HEK293 (cell line): ENCODE measurements around the gene DNAJB4.

Experiments
- CTCF ChIA-PET: fragments of 350-600 bp; formaldehyde crosslinking; extraction: SDS; loops from one replicate; lab custom pipeline; 2021; ENCODE audit warnings: antibody characterized with exemption; lab: Yijun Ruan, JAX
- POLR2A ChIA-PET: fragments of 300-600 bp; formaldehyde crosslinking; extraction: SDS; loops from one replicate; lab custom pipeline; 2020; ENCODE audit warnings: antibody characterized with exemption, inconsistent platforms; lab: Yijun Ruan, JAX
- H3K27ac ChIP-seq: fragments of 200-500 bp; sonication (Bioruptor generic); 2 replicates; pipeline ENCODE4 v1.5.1; 2014; ENCODE audit warnings: low read depth, low read length, control low read depth, inconsistent platforms; ENCODE audit errors: extremely low read depth
- H3K36me3 ChIP-seq, 2 experiments: fragments of 200-500 bp in 1 of 2; sonication (Bioruptor generic) in 1 of 2; 1 replicate in 1 of 2; 2 replicates in 1 of 2; pipeline ENCODE4 v1.5.1; 2014 to 2017; ENCODE audit warnings: inconsistent platforms in 2 of 2, low read length in 2 of 2; ENCODE audit not compliant: control insufficient read depth in 2 of 2, insufficient read depth in 1 of 2
- H3K4me1 ChIP-seq: fragments of 200-500 bp; sonication (Bioruptor generic); 2 replicates; pipeline ENCODE4 v1.5.1; 2014; ENCODE audit warnings: mild to moderate bottlenecking, low read length, inconsistent platforms; ENCODE audit not compliant: control insufficient read depth, insufficient read depth
- H3K4me3 ChIP-seq: 2 replicates; pipeline ENCODE4 v1.5.1; 2011; ENCODE audit warnings: low read depth, mild to moderate bottlenecking, control low read depth, low read length, moderate library complexity
- H3K9me3 ChIP-seq: fragments of 200-500 bp; sonication (Bioruptor generic); 2 replicates; pipeline ENCODE4 v1.5.1; 2014; ENCODE audit warnings: low read depth, low read length, inconsistent platforms; ENCODE audit not compliant: control insufficient read depth, insufficient read depth
- ZNF10 ChIP-seq: fragments of 450-650 bp; formaldehyde crosslinking; IDR thresholded peaks from 2 replicates; pipeline ENCODE4 v1.5.1; 2017; ENCODE audit warnings: missing biosample characterization, missing genetic modification characterization
- ZNF121 ChIP-seq: fragments of 450-650 bp; formaldehyde crosslinking; IDR thresholded peaks from 2 replicates; pipeline ENCODE4 v1.5.1; 2016; ENCODE audit warnings: missing biosample characterization, missing genetic modification characterization
- ZNF169 ChIP-seq: fragments of 450-650 bp; formaldehyde crosslinking; IDR thresholded peaks from 2 replicates; pipeline ENCODE4 v1.5.1; 2016; ENCODE audit warnings: missing biosample characterization, missing genetic modification characterization
- ZNF76 ChIP-seq: fragments of 450-650 bp; formaldehyde crosslinking; IDR thresholded peaks from 2 replicates; pipeline ENCODE4; 2016; ENCODE audit warnings: low read depth, missing biosample characterization, missing genetic modification characterization, borderline replicate concordance
- TF ChIP-seq, protein P1 (sequence below): fragments of 450-650 bp; formaldehyde crosslinking; IDR thresholded peaks from 2 replicates; pipeline ENCODE4 v1.5.1; 2016; ENCODE audit warnings: missing biosample characterization, missing genetic modification characterization
- TF ChIP-seq, protein P2 (sequence below): IDR thresholded peaks from 2 replicates; pipeline ENCODE4 v1.6.1; 2011; ENCODE audit warnings: mild to moderate bottlenecking, low read depth, low read length, borderline replicate concordance
- TF ChIP-seq, protein P3 (sequence below): fragments of 450-650 bp; formaldehyde crosslinking; IDR thresholded peaks from 2 replicates; pipeline ENCODE4 v1.5.1; 2016; ENCODE audit warnings: missing biosample characterization, missing genetic modification characterization, low read depth
- TF ChIP-seq, protein P4 (sequence below): fragments of 450-650 bp; formaldehyde crosslinking; IDR thresholded peaks from 2 replicates; pipeline ENCODE4 v1.5.1; 2017; ENCODE audit warnings: missing biosample characterization, missing genetic modification characterization
- TF ChIP-seq, protein P5 (sequence below): fragments of 450-650 bp; formaldehyde crosslinking; IDR thresholded peaks from 2 replicates; pipeline ENCODE4 v1.5.1; 2016; ENCODE audit warnings: missing biosample characterization, missing genetic modification characterization, low read depth
- TF ChIP-seq, protein P6 (sequence below): fragments of 450-650 bp; formaldehyde crosslinking; IDR thresholded peaks from 2 replicates; pipeline ENCODE4 v1.5.1; 2016; ENCODE audit warnings: missing biosample characterization, missing genetic modification characterization, borderline replicate concordance

DNAJB4 gene

DNA sequence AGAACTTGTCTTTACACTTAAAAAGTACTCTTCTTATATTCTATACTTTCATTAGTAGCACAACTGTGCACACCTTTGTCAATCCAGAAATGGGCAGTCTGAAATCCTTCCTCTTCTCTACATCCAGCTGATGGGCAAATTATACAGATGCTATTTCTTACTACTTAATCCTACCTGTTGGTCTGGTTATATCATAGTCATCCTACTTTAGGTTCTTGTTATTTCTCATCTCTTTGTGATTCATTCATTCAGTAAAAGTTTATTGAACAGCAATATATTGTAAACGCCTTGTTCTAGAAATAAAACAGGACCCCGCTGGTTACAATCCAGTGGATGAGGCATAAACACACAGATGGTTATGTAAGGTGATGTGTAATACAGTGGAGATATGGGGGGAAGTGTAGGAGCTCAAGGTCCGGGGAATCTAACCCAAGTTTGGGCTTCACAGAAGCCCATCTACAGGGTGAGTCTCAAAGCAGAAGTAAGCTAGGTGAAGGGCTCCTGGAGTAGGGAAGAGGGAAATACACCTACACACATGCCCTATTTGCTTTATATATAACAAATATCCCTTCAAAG, 14.0 kb upstream of the DNAJB4 start:
- Histone ChIP-seq H3K27ac (no peak overlapping the region), H3K36me3 (peaks cover 13 to 14% of the 10 kb centered on the region in 2 experiments; a peak in 2 of 3 replicates), H3K9me3 (no peaks in the 10 kb centered on the region), H3K4me1 (no peaks in the 10 kb centered on the region), H3K4me3 (no peak overlapping the region)
- ChIA-PET CTCF (interaction anchor here (1.0 to 1.4 kb wide), 2 partner anchors 10 to 12 kb away, joined by 3 to 4 read pairs; partner anchors contain the start of gene FUBP1), POLR2A (interaction anchor here (1.0 to 1.3 kb wide), 2 partner anchors 10 to 14 kb away, joined by 3 read pairs; partner anchors contain the start of gene DNAJB4)
- TF ChIP-seq ZNF121 (tag by site-specific recombination) (no peak), ZNF169 (no peak), ZNF10 (tag by site-specific recombination) (no peak), ZNF76 (tag by site-specific recombination) (no peak)
- TF ChIP-seq, protein P1, sequence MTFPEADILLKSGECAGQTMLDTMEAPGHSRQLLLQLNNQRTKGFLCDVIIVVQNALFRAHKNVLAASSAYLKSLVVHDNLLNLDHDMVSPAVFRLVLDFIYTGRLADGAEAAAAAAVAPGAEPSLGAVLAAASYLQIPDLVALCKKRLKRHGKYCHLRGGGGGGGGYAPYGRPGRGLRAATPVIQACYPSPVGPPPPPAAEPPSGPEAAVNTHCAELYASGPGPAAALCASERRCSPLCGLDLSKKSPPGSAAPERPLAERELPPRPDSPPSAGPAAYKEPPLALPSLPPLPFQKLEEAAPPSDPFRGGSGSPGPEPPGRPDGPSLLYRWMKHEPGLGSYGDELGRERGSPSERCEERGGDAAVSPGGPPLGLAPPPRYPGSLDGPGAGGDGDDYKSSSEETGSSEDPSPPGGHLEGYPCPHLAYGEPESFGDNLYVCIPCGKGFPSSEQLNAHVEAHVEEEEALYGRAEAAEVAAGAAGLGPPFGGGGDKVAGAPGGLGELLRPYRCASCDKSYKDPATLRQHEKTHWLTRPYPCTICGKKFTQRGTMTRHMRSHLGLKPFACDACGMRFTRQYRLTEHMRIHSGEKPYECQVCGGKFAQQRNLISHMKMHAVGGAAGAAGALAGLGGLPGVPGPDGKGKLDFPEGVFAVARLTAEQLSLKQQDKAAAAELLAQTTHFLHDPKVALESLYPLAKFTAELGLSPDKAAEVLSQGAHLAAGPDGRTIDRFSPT (tag by site-specific recombination), result no peak
- TF ChIP-seq, protein P2, sequence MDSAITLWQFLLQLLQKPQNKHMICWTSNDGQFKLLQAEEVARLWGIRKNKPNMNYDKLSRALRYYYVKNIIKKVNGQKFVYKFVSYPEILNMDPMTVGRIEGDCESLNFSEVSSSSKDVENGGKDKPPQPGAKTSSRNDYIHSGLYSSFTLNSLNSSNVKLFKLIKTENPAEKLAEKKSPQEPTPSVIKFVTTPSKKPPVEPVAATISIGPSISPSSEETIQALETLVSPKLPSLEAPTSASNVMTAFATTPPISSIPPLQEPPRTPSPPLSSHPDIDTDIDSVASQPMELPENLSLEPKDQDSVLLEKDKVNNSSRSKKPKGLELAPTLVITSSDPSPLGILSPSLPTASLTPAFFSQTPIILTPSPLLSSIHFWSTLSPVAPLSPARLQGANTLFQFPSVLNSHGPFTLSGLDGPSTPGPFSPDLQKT, result no peak
- TF ChIP-seq, protein P3, sequence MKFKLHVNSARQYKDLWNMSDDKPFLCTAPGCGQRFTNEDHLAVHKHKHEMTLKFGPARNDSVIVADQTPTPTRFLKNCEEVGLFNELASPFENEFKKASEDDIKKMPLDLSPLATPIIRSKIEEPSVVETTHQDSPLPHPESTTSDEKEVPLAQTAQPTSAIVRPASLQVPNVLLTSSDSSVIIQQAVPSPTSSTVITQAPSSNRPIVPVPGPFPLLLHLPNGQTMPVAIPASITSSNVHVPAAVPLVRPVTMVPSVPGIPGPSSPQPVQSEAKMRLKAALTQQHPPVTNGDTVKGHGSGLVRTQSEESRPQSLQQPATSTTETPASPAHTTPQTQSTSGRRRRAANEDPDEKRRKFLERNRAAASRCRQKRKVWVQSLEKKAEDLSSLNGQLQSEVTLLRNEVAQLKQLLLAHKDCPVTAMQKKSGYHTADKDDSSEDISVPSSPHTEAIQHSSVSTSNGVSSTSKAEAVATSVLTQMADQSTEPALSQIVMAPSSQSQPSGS (tag by site-specific recombination), result no peak
- TF ChIP-seq, protein P4, sequence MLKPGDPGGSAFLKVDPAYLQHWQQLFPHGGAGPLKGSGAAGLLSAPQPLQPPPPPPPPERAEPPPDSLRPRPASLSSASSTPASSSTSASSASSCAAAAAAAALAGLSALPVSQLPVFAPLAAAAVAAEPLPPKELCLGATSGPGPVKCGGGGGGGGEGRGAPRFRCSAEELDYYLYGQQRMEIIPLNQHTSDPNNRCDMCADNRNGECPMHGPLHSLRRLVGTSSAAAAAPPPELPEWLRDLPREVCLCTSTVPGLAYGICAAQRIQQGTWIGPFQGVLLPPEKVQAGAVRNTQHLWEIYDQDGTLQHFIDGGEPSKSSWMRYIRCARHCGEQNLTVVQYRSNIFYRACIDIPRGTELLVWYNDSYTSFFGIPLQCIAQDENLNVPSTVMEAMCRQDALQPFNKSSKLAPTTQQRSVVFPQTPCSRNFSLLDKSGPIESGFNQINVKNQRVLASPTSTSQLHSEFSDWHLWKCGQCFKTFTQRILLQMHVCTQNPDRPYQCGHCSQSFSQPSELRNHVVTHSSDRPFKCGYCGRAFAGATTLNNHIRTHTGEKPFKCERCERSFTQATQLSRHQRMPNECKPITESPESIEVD (tag by site-specific recombination), result no peak
- TF ChIP-seq, protein P5, sequence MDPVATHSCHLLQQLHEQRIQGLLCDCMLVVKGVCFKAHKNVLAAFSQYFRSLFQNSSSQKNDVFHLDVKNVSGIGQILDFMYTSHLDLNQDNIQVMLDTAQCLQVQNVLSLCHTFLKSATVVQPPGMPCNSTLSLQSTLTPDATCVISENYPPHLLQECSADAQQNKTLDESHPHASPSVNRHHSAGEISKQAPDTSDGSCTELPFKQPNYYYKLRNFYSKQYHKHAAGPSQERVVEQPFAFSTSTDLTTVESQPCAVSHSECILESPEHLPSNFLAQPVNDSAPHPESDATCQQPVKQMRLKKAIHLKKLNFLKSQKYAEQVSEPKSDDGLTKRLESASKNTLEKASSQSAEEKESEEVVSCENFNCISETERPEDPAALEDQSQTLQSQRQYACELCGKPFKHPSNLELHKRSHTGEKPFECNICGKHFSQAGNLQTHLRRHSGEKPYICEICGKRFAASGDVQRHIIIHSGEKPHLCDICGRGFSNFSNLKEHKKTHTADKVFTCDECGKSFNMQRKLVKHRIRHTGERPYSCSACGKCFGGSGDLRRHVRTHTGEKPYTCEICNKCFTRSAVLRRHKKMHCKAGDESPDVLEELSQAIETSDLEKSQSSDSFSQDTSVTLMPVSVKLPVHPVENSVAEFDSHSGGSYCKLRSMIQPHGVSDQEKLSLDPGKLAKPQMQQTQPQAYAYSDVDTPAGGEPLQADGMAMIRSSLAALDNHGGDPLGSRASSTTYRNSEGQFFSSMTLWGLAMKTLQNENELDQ (tag by site-specific recombination), result no peak
- TF ChIP-seq, protein P6, sequence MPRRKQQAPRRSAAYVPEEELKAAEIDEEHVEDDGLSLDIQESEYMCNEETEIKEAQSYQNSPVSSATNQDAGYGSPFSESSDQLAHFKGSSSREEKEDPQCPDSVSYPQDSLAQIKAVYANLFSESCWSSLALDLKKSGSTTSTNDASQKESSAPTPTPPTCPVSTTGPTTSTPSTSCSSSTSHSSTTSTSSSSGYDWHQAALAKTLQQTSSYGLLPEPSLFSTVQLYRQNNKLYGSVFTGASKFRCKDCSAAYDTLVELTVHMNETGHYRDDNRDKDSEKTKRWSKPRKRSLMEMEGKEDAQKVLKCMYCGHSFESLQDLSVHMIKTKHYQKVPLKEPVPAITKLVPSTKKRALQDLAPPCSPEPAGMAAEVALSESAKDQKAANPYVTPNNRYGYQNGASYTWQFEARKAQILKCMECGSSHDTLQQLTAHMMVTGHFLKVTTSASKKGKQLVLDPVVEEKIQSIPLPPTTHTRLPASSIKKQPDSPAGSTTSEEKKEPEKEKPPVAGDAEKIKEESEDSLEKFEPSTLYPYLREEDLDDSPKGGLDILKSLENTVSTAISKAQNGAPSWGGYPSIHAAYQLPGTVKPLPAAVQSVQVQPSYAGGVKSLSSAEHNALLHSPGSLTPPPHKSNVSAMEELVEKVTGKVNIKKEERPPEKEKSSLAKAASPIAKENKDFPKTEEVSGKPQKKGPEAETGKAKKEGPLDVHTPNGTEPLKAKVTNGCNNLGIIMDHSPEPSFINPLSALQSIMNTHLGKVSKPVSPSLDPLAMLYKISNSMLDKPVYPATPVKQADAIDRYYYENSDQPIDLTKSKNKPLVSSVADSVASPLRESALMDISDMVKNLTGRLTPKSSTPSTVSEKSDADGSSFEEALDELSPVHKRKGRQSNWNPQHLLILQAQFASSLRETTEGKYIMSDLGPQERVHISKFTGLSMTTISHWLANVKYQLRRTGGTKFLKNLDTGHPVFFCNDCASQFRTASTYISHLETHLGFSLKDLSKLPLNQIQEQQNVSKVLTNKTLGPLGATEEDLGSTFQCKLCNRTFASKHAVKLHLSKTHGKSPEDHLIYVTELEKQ (tag by site-specific recombination), result no peak
